A549 (cell line): ENCODE results near the gene CDH4. TPM values are rescaled to one million over a fixed set of nuclear protein-coding genes. Genes with fewer than 3 reads are reported as not detected.

Experiments used
- ATAC-seq, 2 experiments: fragments of 200-7000 bp in 1 of 2; fragments of >200 bp in 1 of 2; cut with Nextera tagmentation in 1 of 2; cut with Tn5 transposase in 1 of 2; 3 replicates each; pipeline versions ENCODE4 v1.8.0 to v1.9.1; 2018 to 2020; ENCODE audit warnings: mild to moderate bottlenecking in 1 of 2, moderate library complexity in 1 of 2
- CTCF ChIA-PET: fragments of 300-600 bp; sonication (Branson Sonifier 250); formaldehyde crosslinking; extraction: SDS; loops from one replicate; lab custom pipeline; 2021; ENCODE audit warnings: antibody characterized with exemption, inconsistent platforms; lab: Yijun Ruan, JAX
- POLR2A ChIA-PET: fragments of 350-600 bp; formaldehyde crosslinking; extraction: SDS; loops from one replicate; lab custom pipeline; 2021; ENCODE audit warnings: antibody characterized with exemption, inconsistent platforms; lab: Yijun Ruan, JAX
- DNase-seq, 2 experiments: peaks; one replicate each; pipeline versions ENCODE4 v3.0.0 to v3.0.0-alpha.2; 2011 to 2016; ENCODE audit warnings: low read depth in 1 of 2, low spot score in 1 of 2
- FAIRE-seq: peaks from 2 replicates; lab custom pipeline; 2011; peaks lifted over from hg19 to GRCh38; lab: Jason Lieb, UNC
- H3K27ac ChIP-seq, 2 experiments: fragments of >200 bp; sonication (Bioruptor Twin); formaldehyde crosslinking; 3 replicates each; pipeline ENCODE4 v1.5.1; 2016 to 2017
- H3K4me1 ChIP-seq: fragments of >200 bp; sonication (Bioruptor Twin); formaldehyde crosslinking; 3 replicates; pipeline ENCODE4 v1.6.1; 2016
- H3K4me2 ChIP-seq: fragments of >200 bp; sonication (Bioruptor Twin); formaldehyde crosslinking; 3 replicates; pipeline ENCODE4 v1.6.1; 2016
- H3K4me3 ChIP-seq: fragments of >200 bp; sonication (Bioruptor Twin); formaldehyde crosslinking; 3 replicates; pipeline ENCODE4 v1.5.1; 2016
- H3K9me3 ChIP-seq: fragments of >200 bp; sonication (Bioruptor Twin); formaldehyde crosslinking; 3 replicates; pipeline ENCODE4 v1.6.1; 2016
- BCL3 ChIP-seq: fragments of >200 bp; sonication (Bioruptor Twin); formaldehyde crosslinking; IDR thresholded peaks from 3 replicates; pipeline ENCODE4 v1.6.1; 2016
- CEBPB ChIP-seq, 2 experiments: fragments of >200 bp in 1 of 2; sonication (Bioruptor Twin) in 1 of 2; formaldehyde crosslinking in 1 of 2; IDR thresholded peaks; 2 replicates each; pipeline ENCODE4 v1.6.1; 2012 to 2016
- E2F6 ChIP-seq: IDR thresholded peaks from 2 replicates; pipeline ENCODE4 v1.6.1; 2012; ENCODE audit warnings: low read depth, borderline replicate concordance
- ELK1 ChIP-seq: fragments of 150-350 bp; IDR thresholded peaks from 2 replicates; pipeline ENCODE4 v1.6.1; 2014; ENCODE audit warnings: low read depth, mild to moderate bottlenecking, low read length
- EP300 ChIP-seq, 2 experiments: fragments of >200 bp; sonication (Bioruptor Twin); formaldehyde crosslinking; IDR thresholded peaks; 2 replicates in 1 of 2; 3 replicates in 1 of 2; pipeline ENCODE4 v1.6.1; 2016 to 2017
- FOXS1 ChIP-seq: fragments of 250-450 bp; sonication (Bioruptor Pico); IDR thresholded peaks from 2 replicates; pipeline ENCODE4 v1.5.0; 2020; ENCODE audit warnings: mild to moderate bottlenecking, moderate library complexity
- GATA3 ChIP-seq: IDR thresholded peaks from 2 replicates; pipeline ENCODE4 v1.6.1; 2012; ENCODE audit warnings: borderline replicate concordance
- HES2 ChIP-seq: fragments of >200 bp; sonication (Bioruptor Twin); formaldehyde crosslinking; IDR thresholded peaks from 2 replicates; pipeline ENCODE4 v1.6.1; 2016
- HEYL ChIP-seq: fragments of 250-450 bp; sonication (Bioruptor Pico); IDR thresholded peaks from 2 replicates; pipeline ENCODE4 v1.8.0; 2021; ENCODE audit warnings: mild to moderate bottlenecking, moderate library complexity
- HMGXB4 ChIP-seq: fragments of 250-450 bp; sonication (Bioruptor Pico); IDR thresholded peaks from 2 replicates; pipeline ENCODE4 v1.5.0; 2021; ENCODE audit warnings: mild to moderate bottlenecking, moderate library complexity, borderline replicate concordance
- JUN ChIP-seq, 2 experiments: fragments of >200 bp; sonication (Bioruptor Twin); formaldehyde crosslinking; IDR thresholded peaks; 2 replicates in 1 of 2; 3 replicates in 1 of 2; pipeline ENCODE4 v1.6.1; 2016 to 2017
- KDM1A ChIP-seq: fragments of 200-600 bp; sonication (generic); IDR thresholded peaks from 2 replicates; pipeline ENCODE4 v1.6.1; 2016; ENCODE audit warnings: low read depth, mild to moderate bottlenecking
- KDM5A ChIP-seq: fragments of 200-600 bp; sonication (generic); IDR thresholded peaks from 2 replicates; pipeline ENCODE4 v1.6.1; 2016; ENCODE audit warnings: antibody characterized with exemption, mild to moderate bottlenecking
- NFE2L2 ChIP-seq: fragments of 150-350 bp; conservative IDR thresholded peaks from 2 replicates; pipeline ENCODE4 v1.6.1; 2014; ENCODE audit warnings: low read length
- NPAS2 ChIP-seq: fragments of 250-450 bp; sonication (Bioruptor Pico); IDR thresholded peaks from 2 replicates; pipeline ENCODE4 v1.8.0; 2022; ENCODE audit warnings: mild to moderate bottlenecking, moderate library complexity, borderline replicate concordance
- PBX3 ChIP-seq: IDR thresholded peaks from 2 replicates; pipeline ENCODE4 v1.6.1; 2012
- POLR2A ChIP-seq: IDR thresholded peaks from 2 replicates; pipeline ENCODE4 v1.6.1; 2012; ENCODE audit warnings: mild to moderate bottlenecking, low read length
- REST ChIP-seq: fragments of 200-600 bp; sonication (generic); IDR thresholded peaks from 2 replicates; pipeline ENCODE4 v1.6.1; 2016; ENCODE audit warnings: antibody characterized with exemption, mild to moderate bottlenecking, moderate library complexity
- RNF2 ChIP-seq: fragments of 200-600 bp; sonication (generic); IDR thresholded peaks from 2 replicates; pipeline ENCODE4 v1.6.1; 2016; ENCODE audit warnings: low read depth, mild to moderate bottlenecking, antibody characterized with exemption, moderate library complexity, borderline replicate concordance
- SMC3 ChIP-seq: fragments of >200 bp; sonication (Bioruptor Twin); formaldehyde crosslinking; IDR thresholded peaks from 3 replicates; pipeline ENCODE4 v1.6.1; 2018; ENCODE audit warnings: inconsistent platforms
- USF2 ChIP-seq: fragments of 450-650 bp; IDR thresholded peaks from 2 replicates; pipeline ENCODE4 v1.6.1; 2014; ENCODE audit warnings: antibody characterized with exemption
- ZNF302 ChIP-seq: fragments of 250-450 bp; sonication (Bioruptor Pico); IDR thresholded peaks from 2 replicates; pipeline ENCODE4 v1.9.0; 2021; ENCODE audit warnings: inconsistent platforms, mild to moderate bottlenecking, moderate library complexity
- ZSCAN20 ChIP-seq: fragments of 250-450 bp; sonication (Bioruptor Pico); IDR thresholded peaks from 2 replicates; pipeline ENCODE4 v1.8.0; 2022; ENCODE audit warnings: mild to moderate bottlenecking, moderate library complexity
- WGBS: methylation state at CpG from one replicate; pipeline ENCODE4 v1.1.6; 2017; ENCODE audit errors: missing lambda C conversion rate; 5-methylcytosine and 5-hydroxymethylcytosine counted together
- polyA plus RNA-seq, 4 experiments: library from polyadenylated mRNA; depleted of rRNA in 3 of 4; stranded (reverse); fragments of >200 nt; fragmentation: RNase III in 1 of 4; extraction: RNeasy Plus Mini Kit Qiagen cat#74134 plus additional on column Dnase treatment in 1 of 4; gene quantifications; 2 replicates in 3 of 4; 3 replicates in 1 of 4; pipeline ENCODE4 v1.2.3, GENCODE V29; 2011 to 2017
- TF ChIP-seq, protein P1 (sequence below): fragments of >200 bp; sonication (Bioruptor Twin); formaldehyde crosslinking; IDR thresholded peaks from 3 replicates; pipeline ENCODE4 v1.5.1; 2016

CDH4 gene
- polyA plus RNA-seq, 2 of the 4 experiments (the other 2 are of a cell fraction) = 3.4 to 10.3 TPM

GRCh38 chr20:61538943-61539265 lies 286.8 kb downstream of the CDH4 start:
- TF ChIP-seq E2F6 (no peak), KDM5A (no peak), USF2 (no peak), KDM1A (no peak), ZNF302 (no peak), NPAS2 (CRISPR knock-in tag) (no peak), BCL3 (no peak), REST (no peak), PBX3 (no peak), HEYL (no peak), FOXS1 (CRISPR knock-in tag) (no peak), ELK1 (no peak), NFE2L2 (no peak)
- TF ChIP-seq, all 56 proteins: peak for 0
- H3K4me3 ChIP-seq = no peak overlapping the region
- no peak overlapping the region for H3K4me2 ChIP-seq
- ATAC-seq = no peak
- CTCF ChIA-PET = interaction anchor here (0.6 kb wide), 1 partner anchor 364 kb away, joined by 5 read pairs; no protein-coding TSS in a partner anchor
- H3K4me1 ChIP-seq = no peaks in the 10 kb centered on the region
- H3K9me3 ChIP-seq = no peaks in the 10 kb centered on the region
- POLR2A ChIA-PET = no interaction called here
- no peak for FAIRE-seq
- 89% methylated on average over 8 of the region's 8 CpGs for WGBS
- DNase-seq = no peak
- no peak overlapping the region for H3K27ac ChIP-seq

DNA sequence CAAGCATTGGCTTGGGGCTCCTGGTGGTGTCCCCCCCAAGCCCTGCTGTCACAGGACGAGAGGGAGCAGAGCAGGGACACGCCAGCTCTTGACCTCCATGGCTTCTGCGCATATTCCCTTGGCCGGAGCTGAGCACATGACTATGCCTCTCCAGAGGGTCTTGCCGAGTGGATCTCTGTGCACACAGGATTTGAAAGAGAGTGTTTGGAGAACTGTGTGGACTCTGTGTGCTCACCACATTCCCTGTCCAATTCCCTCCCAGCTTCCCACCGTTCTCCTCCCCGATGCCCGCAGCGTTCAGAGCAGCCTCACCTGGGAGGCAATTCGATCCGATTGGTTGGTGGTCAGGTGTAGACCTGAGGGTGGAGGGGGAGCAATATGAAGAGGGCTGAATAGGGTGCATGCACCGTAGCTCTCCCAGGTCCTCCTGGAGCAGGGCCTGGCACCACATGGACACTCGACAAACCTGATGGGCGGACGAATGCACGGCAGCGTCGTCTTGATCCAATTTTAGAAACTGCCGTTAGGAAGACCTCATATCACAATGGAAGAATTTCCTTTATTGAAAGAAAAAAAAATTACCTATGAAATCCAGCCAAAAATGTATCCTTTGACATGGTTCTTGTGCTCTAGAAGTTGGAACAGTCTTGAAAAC lies 287.8 kb downstream of the CDH4 start:
- no peak for FAIRE-seq
- CTCF ChIA-PET = no interaction called here
- TF ChIP-seq HMGXB4 (CRISPR knock-in tag) = no peak
- TF ChIP-seq, protein P1, sequence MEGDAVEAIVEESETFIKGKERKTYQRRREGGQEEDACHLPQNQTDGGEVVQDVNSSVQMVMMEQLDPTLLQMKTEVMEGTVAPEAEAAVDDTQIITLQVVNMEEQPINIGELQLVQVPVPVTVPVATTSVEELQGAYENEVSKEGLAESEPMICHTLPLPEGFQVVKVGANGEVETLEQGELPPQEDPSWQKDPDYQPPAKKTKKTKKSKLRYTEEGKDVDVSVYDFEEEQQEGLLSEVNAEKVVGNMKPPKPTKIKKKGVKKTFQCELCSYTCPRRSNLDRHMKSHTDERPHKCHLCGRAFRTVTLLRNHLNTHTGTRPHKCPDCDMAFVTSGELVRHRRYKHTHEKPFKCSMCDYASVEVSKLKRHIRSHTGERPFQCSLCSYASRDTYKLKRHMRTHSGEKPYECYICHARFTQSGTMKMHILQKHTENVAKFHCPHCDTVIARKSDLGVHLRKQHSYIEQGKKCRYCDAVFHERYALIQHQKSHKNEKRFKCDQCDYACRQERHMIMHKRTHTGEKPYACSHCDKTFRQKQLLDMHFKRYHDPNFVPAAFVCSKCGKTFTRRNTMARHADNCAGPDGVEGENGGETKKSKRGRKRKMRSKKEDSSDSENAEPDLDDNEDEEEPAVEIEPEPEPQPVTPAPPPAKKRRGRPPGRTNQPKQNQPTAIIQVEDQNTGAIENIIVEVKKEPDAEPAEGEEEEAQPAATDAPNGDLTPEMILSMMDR = no peak
- no peak for TF ChIP-seq JUN (IDR thresholded peaks at IDR 0.05)
- TF ChIP-seq KDM1A = no peak
- TF ChIP-seq POLR2A = no peak
- TF ChIP-seq RNF2 = no peak
- TF ChIP-seq HES2 = no peak
- TF ChIP-seq EP300 (IDR thresholded peaks at IDR 0.05) = no peak
- no peak for TF ChIP-seq FOXS1 (CRISPR knock-in tag)
- no peak for TF ChIP-seq ZSCAN20 (CRISPR knock-in tag)
- no peak for TF ChIP-seq NPAS2 (CRISPR knock-in tag)
- no peak for TF ChIP-seq CEBPB (IDR thresholded peaks at IDR 0.05)
- TF ChIP-seq ZNF302 = no peak
- TF ChIP-seq GATA3 = no peak
- TF ChIP-seq SMC3 = no peak

More for the DNA sequence above, 287.8 kb downstream of the CDH4 start:
- ATAC-seq (no peak), DNase-seq (no peak)
- Histone ChIP-seq H3K27ac (no peak overlapping the region), H3K4me1 (no peaks in the 10 kb centered on the region), H3K4me2 (no peak overlapping the region), H3K9me3 (no peaks in the 10 kb centered on the region), H3K4me3 (no peak overlapping the region)
- WGBS = 95% methylated on average over 14 of the region's 19 CpGs
- POLR2A ChIA-PET = no interaction called here
